CD4-positive, alpha-beta T cell treated with Interleukin-15 for 4 hours (primary cell): Measurements from ENCODE around the gene AGAP1.

Source experiments
- DNase-seq: peaks from one replicate; pipeline ENCODE4 v3.0.0-alpha.2; 2020; ENCODE audit warnings: low spot score

The AGAP1 gene

GRCh38 chr2:235609321-235609720, 115.5 kb downstream of the AGAP1 start:
- no peak for DNase-seq

GRCh38 chr2:235609746-235610145, 115.9 kb downstream of the AGAP1 start:
- no peak for DNase-seq

- no peak for DNase-seq
These were observed 116.9 kb downstream of the AGAP1 start for GRCh38 chr2:235610696-235611257.

- DNase-seq, result no peak
These were observed 117.5 kb downstream of the AGAP1 start for GRCh38 chr2:235611349-235611748.

- no peak for DNase-seq
These were observed 117.9 kb downstream of the AGAP1 start for GRCh38 chr2:235611756-235612155.

- DNase-seq, result no peak
These were observed 118.5 kb downstream of the AGAP1 start for GRCh38 chr2:235612181-235612950.

GRCh38 chr2:235613649-235614048, 119.8 kb downstream of the AGAP1 start:
- DNase-seq, result no peak

GRCh38 chr2:235614176-235614860, 120.5 kb downstream of the AGAP1 start:
- no peak for DNase-seq

- no peak for DNase-seq
These were observed 121.3 kb downstream of the AGAP1 start for GRCh38 chr2:235614900-235615712.

- no peak for DNase-seq
These were observed 123.0 kb downstream of the AGAP1 start for GRCh38 chr2:235616885-235617284.

- no peak for DNase-seq
These were observed 124.2 kb downstream of the AGAP1 start for GRCh38 chr2:235618039-235618438.

- DNase-seq, result no peak
These were observed 125.7 kb downstream of the AGAP1 start for GRCh38 chr2:235619544-235619943.

GRCh38 chr2:235621736-235622135, 127.9 kb downstream of the AGAP1 start:
- no peak for DNase-seq

- no peak for DNase-seq
These were observed 129.3 kb downstream of the AGAP1 start for GRCh38 chr2:235623111-235623510.

- no peak for DNase-seq
These were observed 129.9 kb downstream of the AGAP1 start for GRCh38 chr2:235623752-235624151.

GRCh38 chr2:235626658-235627057, 132.8 kb downstream of the AGAP1 start:
- no peak for DNase-seq

GRCh38 chr2:235627682-235628081, 133.8 kb downstream of the AGAP1 start:
- no peak for DNase-seq

GRCh38 chr2:235630718-235631296, 137.0 kb downstream of the AGAP1 start:
- no peak for DNase-seq

- DNase-seq, result no peak
These were observed 140.8 kb downstream of the AGAP1 start for GRCh38 chr2:235634435-235635158.

GRCh38 chr2:235636546-235636945, 142.7 kb downstream of the AGAP1 start:
- DNase-seq, result no peak

- DNase-seq, result no peak
These were observed 144.1 kb downstream of the AGAP1 start for GRCh38 chr2:235637896-235638295.
